SK-N-MC (cell line): Measurements from ENCODE around the gene BRWD1.

ENCODE experiments used
- EZH2 ChIP-seq: fragments of 200-600 bp; sonication (generic); IDR thresholded peaks from one replicate; pipeline ENCODE4 v1.6.1; 2017; ENCODE audit warnings: antibody characterized with exemption
- FOXP2 ChIP-seq: optimal IDR thresholded peaks from 2 replicates; pipeline ENCODE3; 2011; ENCODE audit warnings: mild to moderate bottlenecking, moderate library complexity; ENCODE audit not compliant: insufficient read depth; ENCODE audit errors: extremely low read length, control extremely low read depth
- POLR2AphosphoS5 ChIP-seq: IDR thresholded peaks from 2 replicates; pipeline ENCODE4 v1.6.1; 2012; ENCODE audit warnings: mild to moderate bottlenecking, low read depth, low read length, borderline replicate concordance

- no peak for TF ChIP-seq EZH2
- no peak for TF ChIP-seq POLR2AphosphoS5
- no peak for TF ChIP-seq FOXP2
These were observed 139.4 kb downstream of the BRWD1 start for GRCh38 chr21:39173716-39174680.
